Neural progenitor cell (in vitro differentiated cells): ENCODE data around the gene MYCBPAP. TPM values are rescaled to one million over a fixed set of nuclear protein-coding genes. Genes with fewer than 3 reads are reported as not detected.

Source experiments
- DNase-seq: peaks from one replicate; pipeline ENCODE4 v3.0.0-alpha.2; 2016; ENCODE audit warnings: low spot score
- H2AFZ ChIP-seq: fragments of 200-600 bp; sonication (generic); replicated peaks from 2 replicates; pipeline ENCODE4 v1.6.1; 2016; ENCODE audit warnings: antibody characterized with exemption
- H3F3A ChIP-seq: fragments of 200-600 bp; sonication (generic); 2 replicates; pipeline ENCODE4 v1.6.1; 2016; ENCODE audit warnings: antibody characterized with exemption, low read depth
- H3K27ac ChIP-seq: fragments of 200-600 bp; sonication (generic); 2 replicates; pipeline ENCODE4 v1.5.1; 2016; ENCODE audit warnings: mild to moderate bottlenecking
- H3K27me3 ChIP-seq: fragments of 200-600 bp; sonication (generic); 2 replicates; pipeline ENCODE4 v1.6.1; 2016; ENCODE audit warnings: mild to moderate bottlenecking, moderate library complexity
- H3K36me3 ChIP-seq: fragments of 200-600 bp; sonication (generic); 2 replicates; pipeline ENCODE4 v1.5.1; 2016
- H3K4me1 ChIP-seq: fragments of 200-600 bp; sonication (generic); 2 replicates; pipeline ENCODE4 v1.6.1; 2016; ENCODE audit warnings: mixed run types
- H3K4me2 ChIP-seq: fragments of 200-600 bp; sonication (generic); 2 replicates; pipeline ENCODE4 v1.6.1; 2016
- H3K4me3 ChIP-seq: fragments of 200-600 bp; sonication (generic); 2 replicates; pipeline ENCODE4 v1.5.1; 2016
- H3K79me2 ChIP-seq: fragments of 200-600 bp; sonication (generic); 2 replicates; pipeline ENCODE4 v1.6.1; 2016; ENCODE audit warnings: low read depth
- H3K9ac ChIP-seq: fragments of 200-600 bp; sonication (generic); 2 replicates; pipeline ENCODE4 v1.6.1; 2016
- H3K9me3 ChIP-seq: fragments of 200-600 bp; sonication (generic); 2 replicates; pipeline ENCODE4 v1.5.1; 2016; ENCODE audit warnings: low read depth
- H4K20me1 ChIP-seq: fragments of 200-600 bp; sonication (generic); 2 replicates; pipeline ENCODE4 v1.6.1; 2016; ENCODE audit warnings: low read depth
- H3K27ac Mint-ChIP-seq: 3 replicates; pipeline ENCODE4 v1.8.0; 2021; ENCODE audit warnings: mixed read lengths
- H3K27me3 Mint-ChIP-seq: 2 replicates; pipeline ENCODE4 v1.8.0; 2022; ENCODE audit warnings: low read depth, mild to moderate bottlenecking, inconsistent platforms, moderate library complexity, mixed read lengths; ENCODE audit not compliant: insufficient read depth
- H3K36me3 Mint-ChIP-seq: 3 replicates; pipeline ENCODE4 v1.8.0; 2021; ENCODE audit warnings: mixed read lengths
- H3K4me1 Mint-ChIP-seq: 3 replicates; pipeline ENCODE4 v1.8.0; 2021; ENCODE audit warnings: mixed read lengths
- H3K4me3 Mint-ChIP-seq: 3 replicates; pipeline ENCODE4 v1.8.0; 2021; ENCODE audit warnings: mild to moderate bottlenecking, moderate library complexity, mixed read lengths
- H3K9me3 Mint-ChIP-seq: 3 replicates; pipeline ENCODE4 v1.8.0; 2020; ENCODE audit warnings: mixed read lengths
- EZH2 ChIP-seq: fragments of 200-600 bp; sonication (generic); IDR thresholded peaks from 2 replicates; pipeline ENCODE4 v1.6.1; 2017; ENCODE audit warnings: antibody characterized with exemption, mild to moderate bottlenecking, moderate library complexity
- EZH2phosphoT487 ChIP-seq: fragments of 200-600 bp; sonication (generic); IDR thresholded peaks from 2 replicates; pipeline ENCODE4 v1.6.1; 2017; ENCODE audit warnings: antibody characterized with exemption
- total RNA-seq: library from RNA; depleted of rRNA; stranded (reverse); fragments of >200 nt; gene quantifications from 2 replicates; pipeline ENCODE4 v1.2.3, GENCODE V29; 2015; ENCODE audit warnings: low replicate concordance
- TF ChIP-seq, protein P1 (sequence below): fragments of 200-600 bp; sonication (generic); IDR thresholded peaks from 2 replicates; pipeline ENCODE4 v1.5.1; 2017; ENCODE audit warnings: antibody characterized with exemption, mild to moderate bottlenecking

The MYCBPAP gene
- total RNA-seq, 1 donor from 2014 or later = 3.5 TPM

DNA sequence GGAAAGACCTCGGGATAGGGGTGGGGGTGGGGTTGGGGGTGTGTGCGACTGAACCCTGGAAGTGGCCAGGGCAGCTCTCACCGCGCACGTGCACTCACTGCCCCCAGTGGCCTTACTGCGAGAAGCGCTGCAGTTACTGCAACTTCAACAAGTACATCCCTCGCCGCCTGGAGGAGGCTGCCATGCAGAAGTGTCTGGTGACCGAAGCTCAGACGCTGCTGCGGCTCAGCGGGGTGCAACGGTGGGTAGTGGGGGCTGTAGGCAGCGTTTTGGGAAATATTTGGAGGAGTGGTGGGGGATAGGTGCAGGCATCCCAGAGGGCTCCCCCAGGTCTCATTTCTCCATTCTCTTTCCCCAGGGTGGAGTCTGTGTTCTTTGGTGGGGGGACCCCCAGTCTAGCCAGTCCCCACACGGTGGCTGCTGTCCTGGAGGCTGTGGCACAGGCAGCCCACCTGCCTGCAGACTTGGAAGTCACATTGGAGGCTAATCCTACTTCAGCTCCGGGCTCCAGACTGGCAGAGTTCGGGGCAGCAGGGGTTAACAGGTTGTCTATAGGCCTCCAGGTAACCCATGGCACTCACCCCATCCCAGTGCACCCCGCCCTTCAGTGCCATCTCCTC lies 28.6 kb upstream of the MYCBPAP start:
- Histone ChIP-seq H2AFZ (peak overlapping the region; percentile 94), H3K79me2 (no peaks in the 10 kb centered on the region), H3K9me3 (no peaks in the 10 kb centered on the region), H3K27ac (no peak overlapping the region), H3K9ac (no peak overlapping the region), H4K20me1 (peaks cover 5% of the 10 kb centered on the region), H3F3A (peaks cover 36% of the 10 kb centered on the region), H3K4me2 (peak overlapping the region; percentile 91), H3K4me3 (peak overlapping the region; percentile 65), H3K27me3 (peaks cover 38% of the 10 kb centered on the region), H3K4me1 (peaks cover 3% of the 10 kb centered on the region), H3K36me3 (no peaks in the 10 kb centered on the region)
- no peak for TF ChIP-seq EZH2phosphoT487
- no peak for TF ChIP-seq EZH2
- TF ChIP-seq, protein P1, sequence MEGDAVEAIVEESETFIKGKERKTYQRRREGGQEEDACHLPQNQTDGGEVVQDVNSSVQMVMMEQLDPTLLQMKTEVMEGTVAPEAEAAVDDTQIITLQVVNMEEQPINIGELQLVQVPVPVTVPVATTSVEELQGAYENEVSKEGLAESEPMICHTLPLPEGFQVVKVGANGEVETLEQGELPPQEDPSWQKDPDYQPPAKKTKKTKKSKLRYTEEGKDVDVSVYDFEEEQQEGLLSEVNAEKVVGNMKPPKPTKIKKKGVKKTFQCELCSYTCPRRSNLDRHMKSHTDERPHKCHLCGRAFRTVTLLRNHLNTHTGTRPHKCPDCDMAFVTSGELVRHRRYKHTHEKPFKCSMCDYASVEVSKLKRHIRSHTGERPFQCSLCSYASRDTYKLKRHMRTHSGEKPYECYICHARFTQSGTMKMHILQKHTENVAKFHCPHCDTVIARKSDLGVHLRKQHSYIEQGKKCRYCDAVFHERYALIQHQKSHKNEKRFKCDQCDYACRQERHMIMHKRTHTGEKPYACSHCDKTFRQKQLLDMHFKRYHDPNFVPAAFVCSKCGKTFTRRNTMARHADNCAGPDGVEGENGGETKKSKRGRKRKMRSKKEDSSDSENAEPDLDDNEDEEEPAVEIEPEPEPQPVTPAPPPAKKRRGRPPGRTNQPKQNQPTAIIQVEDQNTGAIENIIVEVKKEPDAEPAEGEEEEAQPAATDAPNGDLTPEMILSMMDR = peak; percentile 58
- H3K36me3 Mint-ChIP-seq = no peaks in the 10 kb centered on the region
- DNase-seq = peak; percentile 90
- no peak overlapping the region for H3K27ac Mint-ChIP-seq
- H3K9me3 Mint-ChIP-seq = no peaks in the 10 kb centered on the region
- peaks cover 7% of the 10 kb centered on the region for H3K27me3 Mint-ChIP-seq
- H3K4me1 Mint-ChIP-seq = peaks cover 16% of the 10 kb centered on the region
- H3K4me3 Mint-ChIP-seq = peak overlapping the region; percentile 92

DNA sequence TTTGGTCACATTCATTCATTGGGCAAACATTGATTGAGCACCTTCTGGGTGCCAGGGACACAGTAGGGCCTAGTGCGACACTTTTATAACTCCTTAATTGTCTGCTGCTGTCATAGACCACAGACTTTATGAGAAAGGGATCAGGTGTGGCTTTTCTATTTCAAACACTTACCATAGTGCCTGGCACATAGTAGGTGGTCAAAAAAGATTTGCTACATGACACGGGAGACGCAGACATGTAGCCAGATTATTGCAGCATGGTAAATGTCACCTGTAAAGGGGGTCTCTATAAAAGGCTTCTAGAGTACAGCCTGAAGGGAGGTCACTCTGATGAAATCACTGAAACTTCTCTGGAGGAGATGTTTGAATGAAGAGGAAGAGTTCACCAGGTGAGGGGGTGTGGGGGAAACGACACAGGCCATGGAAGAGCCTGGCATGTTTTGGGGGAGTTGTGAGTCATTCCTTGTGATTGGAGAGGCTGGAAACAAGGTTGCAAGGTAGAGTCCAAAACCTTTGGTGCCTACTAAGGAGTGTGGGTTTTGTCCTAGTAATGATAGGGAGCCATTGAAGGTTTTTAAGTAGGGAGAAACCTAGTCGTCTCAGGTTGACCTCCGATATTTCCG lies 28.0 kb upstream of the MYCBPAP start:
- Mint-ChIP-seq H3K27me3 (peaks cover 6% of the 10 kb centered on the region), H3K27ac (no peak overlapping the region), H3K4me3 (peak overlapping the region; percentile 92), H3K36me3 (no peaks in the 10 kb centered on the region), H3K4me1 (peaks cover 16% of the 10 kb centered on the region), H3K9me3 (no peaks in the 10 kb centered on the region)
- H3K9me3 ChIP-seq = no peaks in the 10 kb centered on the region
- H3F3A ChIP-seq = peaks cover 36% of the 10 kb centered on the region
- H3K4me3 ChIP-seq = no peak overlapping the region
- no peaks in the 10 kb centered on the region for H3K36me3 ChIP-seq
- H3K27me3 ChIP-seq = peaks cover 32% of the 10 kb centered on the region
- peaks cover 5% of the 10 kb centered on the region for H4K20me1 ChIP-seq
- peaks cover 3% of the 10 kb centered on the region for H3K4me1 ChIP-seq
- H2AFZ ChIP-seq = no peak overlapping the region
- no peak overlapping the region for H3K9ac ChIP-seq
- no peaks in the 10 kb centered on the region for H3K79me2 ChIP-seq
- no peak for TF ChIP-seq EZH2phosphoT487
- TF ChIP-seq, protein P1 = no peak
- no peak for TF ChIP-seq EZH2
- no peak overlapping the region for H3K27ac ChIP-seq
- no peak overlapping the region for H3K4me2 ChIP-seq
- DNase-seq = no peak

DNA sequence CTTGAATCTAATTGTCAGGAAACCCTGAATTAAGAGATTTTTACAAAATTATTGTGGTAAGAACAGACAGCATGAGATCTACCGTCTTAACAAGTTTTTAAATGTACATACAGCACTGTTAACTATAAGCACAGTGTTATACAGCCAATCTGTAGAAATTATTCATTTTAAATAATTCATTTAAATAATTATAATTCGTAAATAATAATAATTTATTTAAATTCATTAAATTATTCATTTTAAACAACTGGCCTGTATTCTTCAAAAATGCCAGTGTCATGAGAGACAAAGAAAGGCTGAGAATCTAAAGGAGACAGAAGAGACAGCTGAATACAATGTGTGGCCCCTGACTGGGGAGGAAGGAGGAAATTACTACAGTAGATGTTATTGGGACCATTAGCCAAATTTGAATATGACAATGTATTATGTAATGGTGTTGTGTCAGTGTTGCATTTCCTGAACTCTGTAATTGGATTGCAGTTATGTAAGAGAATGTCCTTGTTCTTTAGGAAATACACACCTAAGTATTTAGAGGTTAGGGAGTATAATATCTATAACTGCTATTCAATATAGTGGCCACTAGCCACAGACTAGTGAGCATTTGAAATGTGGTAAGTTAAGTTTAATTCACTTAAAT lies 27.3 kb upstream of the MYCBPAP start:
- no peak overlapping the region for H3K27ac Mint-ChIP-seq
- H3K4me3 Mint-ChIP-seq = no peak overlapping the region
- no peaks in the 10 kb centered on the region for H3K9me3 ChIP-seq
- H4K20me1 ChIP-seq = peaks cover 5% of the 10 kb centered on the region
- H3K27me3 Mint-ChIP-seq = peaks cover 6% of the 10 kb centered on the region
- H3K79me2 ChIP-seq = no peaks in the 10 kb centered on the region
- H3K4me3 ChIP-seq = no peak overlapping the region
- no peak overlapping the region for H3K4me2 ChIP-seq
- TF ChIP-seq, protein P1 = no peak
- TF ChIP-seq EZH2phosphoT487 (no peak), EZH2 (no peak)
- no peaks in the 10 kb centered on the region for H3K9me3 Mint-ChIP-seq
- no peaks in the 10 kb centered on the region for H3K36me3 ChIP-seq
- peaks cover 25% of the 10 kb centered on the region for H3K27me3 ChIP-seq
- peaks cover 16% of the 10 kb centered on the region for H3K4me1 Mint-ChIP-seq
- no peak overlapping the region for H3K9ac ChIP-seq
- H3K27ac ChIP-seq = no peak overlapping the region
- H3K36me3 Mint-ChIP-seq = no peaks in the 10 kb centered on the region
- peaks cover 36% of the 10 kb centered on the region for H3F3A ChIP-seq
- H2AFZ ChIP-seq = no peak overlapping the region
- DNase-seq = no peak
- peaks cover 3% of the 10 kb centered on the region for H3K4me1 ChIP-seq
